CD14-positive monocyte (primary cell): ENCODE data around the gene TMEM26. TPM values are rescaled to one million over a fixed set of nuclear protein-coding genes. Genes with fewer than 3 reads are reported as not detected.
A peak's percentile ranks its signal among the peaks of the same experiment; 100 is the strongest.

ENCODE experiments used
- DNase-seq, 3 donors: peaks; one replicate each; pipeline ENCODE4 v3.0.0-alpha.2; 2011 to 2022
- H2AFZ ChIP-seq: 2 replicates; pipeline ENCODE4 v1.6.0; 2012; ENCODE audit warnings: mild to moderate bottlenecking, low read depth, low read length, inconsistent platforms; ENCODE audit not compliant: insufficient read depth, poor library complexity, severe bottlenecking
- H3K27ac ChIP-seq, 2 donors: 1 replicate in 1 of 2; 2 replicates in 1 of 2; pipeline ENCODE4 v1.5.1; 2012 to 2013; ENCODE audit warnings: low read length in 2 of 2, control low read depth in 1 of 2, inconsistent platforms in 1 of 2, low read depth in 1 of 2, mild to moderate bottlenecking in 1 of 2
- H3K27me3 ChIP-seq, 2 donors: one replicate each; pipeline versions ENCODE4 v1.6.0 to v1.6.1; 2011 to 2013; ENCODE audit warnings: low read length in 2 of 2; ENCODE audit not compliant: control insufficient read depth in 2 of 2, insufficient read depth in 2 of 2
- H3K36me3 ChIP-seq, 2 donors: replicated peaks in 1 of 2; 1 replicate in 1 of 2; 2 replicates in 1 of 2; pipeline versions ENCODE4 v1.5.1 to v1.6.1; 2012 to 2013; ENCODE audit warnings: low read length in 2 of 2, control low read depth in 1 of 2, inconsistent platforms in 1 of 2, mild to moderate bottlenecking in 1 of 2; ENCODE audit not compliant: insufficient read depth in 2 of 2, control insufficient read depth in 1 of 2
- H3K4me1 ChIP-seq, 2 donors: 1 replicate in 1 of 2; 2 replicates in 1 of 2; pipeline versions ENCODE4 v1.5.1 to v1.6.1; 2012 to 2013; ENCODE audit warnings: low read length in 2 of 2, control low read depth in 1 of 2, inconsistent platforms in 1 of 2, mild to moderate bottlenecking in 1 of 2, moderate library complexity in 1 of 2; ENCODE audit not compliant: insufficient read depth in 2 of 2, control insufficient read depth in 1 of 2
- H3K4me2 ChIP-seq: replicated peaks from 2 replicates; pipeline ENCODE3; 2012; ENCODE audit warnings: low read length, moderate library complexity, mild to moderate bottlenecking; ENCODE audit not compliant: poor library complexity, severe bottlenecking; ENCODE audit errors: extremely low read depth
- H3K4me3 ChIP-seq, 3 experiments: fragments of 200-600 bp in 1 of 3; sonication (generic) in 1 of 3; replicated peaks in 1 of 3; 1 replicate in 2 of 3; 2 replicates in 1 of 3; pipeline ENCODE4 v1.5.1; 2011 to 2013; ENCODE audit warnings: low read length in 3 of 3, mild to moderate bottlenecking in 3 of 3, control low read depth in 2 of 3, low read depth in 2 of 3, inconsistent platforms in 1 of 3, moderate library complexity in 1 of 3
- H3K79me2 ChIP-seq: 2 replicates; pipeline ENCODE4 v1.6.0; 2012; ENCODE audit warnings: mild to moderate bottlenecking, control low read depth, inconsistent platforms, low read length, moderate library complexity; ENCODE audit not compliant: insufficient read depth
- H3K9ac ChIP-seq: 2 replicates; pipeline ENCODE4 v1.6.0; 2017; ENCODE audit warnings: low read length, mild to moderate bottlenecking; ENCODE audit not compliant: insufficient read depth, poor library complexity, severe bottlenecking
- H3K9me3 ChIP-seq, 2 donors: replicated peaks in 1 of 2; 1 replicate in 1 of 2; 2 replicates in 1 of 2; pipeline versions ENCODE4 v1.5.1 to v1.6.1; 2012 to 2013; ENCODE audit warnings: low read length in 2 of 2, control low read depth in 1 of 2; ENCODE audit not compliant: control insufficient read depth in 1 of 2, insufficient read depth in 1 of 2
- H4K20me1 ChIP-seq: 2 replicates; pipeline ENCODE4 v1.6.0; 2012; ENCODE audit warnings: mild to moderate bottlenecking, low read length, control low read depth, moderate library complexity; ENCODE audit not compliant: insufficient read depth
- H3K27ac Mint-ChIP-seq, 7 donors: one replicate each; pipeline ENCODE4 v1.8.0; 2020; ENCODE audit warnings: mild to moderate bottlenecking in 7 of 7, mixed read lengths in 7 of 7, moderate library complexity in 6 of 7, inconsistent platforms in 2 of 7
- H3K27me3 Mint-ChIP-seq, 3 donors: one replicate each; pipeline ENCODE4 v1.8.0; 2021 to 2022; ENCODE audit warnings: low read depth in 3 of 3, mild to moderate bottlenecking in 3 of 3, mixed read lengths in 3 of 3, moderate library complexity in 3 of 3, inconsistent platforms in 1 of 3
- H3K36me3 Mint-ChIP-seq, 2 donors: one replicate each; pipeline ENCODE4 v1.8.0; 2020; ENCODE audit warnings: mixed read lengths in 2 of 2, inconsistent platforms in 1 of 2, mild to moderate bottlenecking in 1 of 2
- H3K4me1 Mint-ChIP-seq: one replicate; pipeline ENCODE4 v1.8.0; 2020; ENCODE audit warnings: mild to moderate bottlenecking, mixed read lengths
- H3K4me3 Mint-ChIP-seq, 2 donors: one replicate each; pipeline ENCODE4 v1.8.0; 2020; ENCODE audit warnings: mild to moderate bottlenecking in 2 of 2, mixed read lengths in 2 of 2, moderate library complexity in 1 of 2
- H3K9me3 Mint-ChIP-seq, 7 donors: one replicate each; pipeline ENCODE4 v1.8.0; 2020 to 2022; ENCODE audit warnings: mixed read lengths in 7 of 7, mild to moderate bottlenecking in 6 of 7, moderate library complexity in 6 of 7, inconsistent platforms in 2 of 7
- CTCF ChIP-seq: fragments of 200-600 bp; IDR thresholded peaks from one replicate; pipeline ENCODE4 v1.8.0; 2022; ENCODE audit warnings: antibody characterized with exemption, mild to moderate bottlenecking
- WGBS: methylation state at CpG from one replicate; pipeline ENCODE4 v1.1.5; 2013; ENCODE audit warnings: missing lambda C conversion rate; ENCODE audit not compliant: insufficient coverage; 5-methylcytosine and 5-hydroxymethylcytosine counted together
- intact Hi-C, 2 donors: fragments of 100-400 bp; cut with micrococcal nuclease; formaldehyde crosslinking; loops; one replicate each; pipeline versions ENCODE4 v1.15.0 to v1.15.1; 2023
- polyA plus RNA-seq, 3 donors: library from polyadenylated mRNA; depleted of rRNA in 1 of 3; unstranded in 2 of 3; stranded (reverse) in 1 of 3; fragments of 300-500 nt in 2 of 3; fragments of >200 nt in 1 of 3; fragmentation: Illumina TruSeq in 2 of 3; gene quantifications; 1 replicate in 2 of 3; 2 replicates in 1 of 3; pipeline ENCODE4 v1.2.3, GENCODE V29; 2012 to 2021

Gene TMEM26
- polyA plus RNA-seq, 3 donors, result not detected

GRCh38 chr10:61410353-61411070, 42.7 kb downstream of the TMEM26 start:
- no peak for TF ChIP-seq CTCF
- H3K36me3 Mint-ChIP-seq, result no peaks in the 10 kb centered on the region
- no peak overlapping the region for H3K4me3 Mint-ChIP-seq
- no peak overlapping the region for H3K9ac ChIP-seq
- no peak overlapping the region for H3K4me2 ChIP-seq
- H3K4me3 ChIP-seq, result no peak overlapping the region
- H4K20me1 ChIP-seq, result no peaks in the 10 kb centered on the region
- H3K4me1 Mint-ChIP-seq, result no peaks in the 10 kb centered on the region
- H3K27me3 Mint-ChIP-seq, result no peaks in the 10 kb centered on the region
- peak overlapping the region in 1 of 7 donors; percentile 14 for H3K27ac Mint-ChIP-seq
- no peak for DNase-seq
- peaks cover 0 to 6% (median 3%) of the 10 kb centered on the region in 7 donors for H3K9me3 Mint-ChIP-seq
- H3K27ac ChIP-seq, result no peak overlapping the region
- intact Hi-C loops, result no loop called here
- WGBS, result 91% methylated on average over 15 of the region's 18 CpGs
- H3K9me3 ChIP-seq, result peaks cover 0 to 8% of the 10 kb centered on the region in 2 donors
- H3K27me3 ChIP-seq, result no peaks in the 10 kb centered on the region
- H3K36me3 ChIP-seq, result no peaks in the 10 kb centered on the region
- H2AFZ ChIP-seq, result no peak overlapping the region
- no peaks in the 10 kb centered on the region for H3K4me1 ChIP-seq
- no peaks in the 10 kb centered on the region for H3K79me2 ChIP-seq

- Mint-ChIP-seq H3K36me3 (no peaks in the 10 kb centered on the region), H3K27me3 (no peaks in the 10 kb centered on the region), H3K9me3 (peaks cover 0 to 6% (median 3%) of the 10 kb centered on the region in 7 donors), H3K4me3 (no peak overlapping the region), H3K4me1 (no peaks in the 10 kb centered on the region), H3K27ac (no peak overlapping the region)
- Histone ChIP-seq H3K4me3 (no peak overlapping the region), H4K20me1 (no peaks in the 10 kb centered on the region), H3K9me3 (peaks cover 0 to 8% of the 10 kb centered on the region in 2 donors), H3K27me3 (no peaks in the 10 kb centered on the region), H3K36me3 (no peaks in the 10 kb centered on the region), H3K27ac (no peak overlapping the region), H3K4me1 (no peaks in the 10 kb centered on the region), H3K4me2 (no peak overlapping the region), H2AFZ (no peak overlapping the region), H3K79me2 (no peaks in the 10 kb centered on the region), H3K9ac (no peak overlapping the region)
- 94% methylated on average over 6 of the region's 7 CpGs for WGBS
- TF ChIP-seq CTCF, result no peak
- intact Hi-C loops, result loop anchor here in 1 of 2 donors (10.0 kb wide), 1 partner anchor 604 kb away; no protein-coding TSS in a partner anchor
- no peak for DNase-seq
These were observed 44.0 kb downstream of the TMEM26 start for GRCh38 chr10:61409157-61409556.
